ENCODE results near the gene SLCO2A1. TPM values are rescaled to one million over a fixed set of nuclear protein-coding genes. Genes with fewer than 3 reads are reported as not detected.
A peak's percentile ranks its signal among the peaks of the same experiment; 100 is the strongest.

The SLCO2A1 gene
- total RNA-seq, 4 donors from 2014 or later, result 15.0 to 33.0 (median 19.2) TPM

GRCh38 chr3:133881939-133882825, 147.5 kb downstream of the SLCO2A1 start:
- no peaks in the 10 kb centered on the region for H3K27me3 ChIP-seq
- peak overlapping the region in 2 of 4 donors; percentile 58 to 67 for H3K27ac ChIP-seq
- H3K9me3 ChIP-seq, result no peaks in the 10 kb centered on the region
- H3K4me3 ChIP-seq, result no peak overlapping the region
- no peak for TF ChIP-seq CTCF (IDR thresholded peaks at IDR 0.05)
- TF ChIP-seq POLR2A (IDR thresholded peaks at IDR 0.05), result no peak
- peak in 1 of 3 donors; percentile 68 for DNase-seq
- H3K4me1 ChIP-seq, result no peaks in the 10 kb centered on the region
- no peaks in the 10 kb centered on the region for H3K36me3 ChIP-seq

DNA sequence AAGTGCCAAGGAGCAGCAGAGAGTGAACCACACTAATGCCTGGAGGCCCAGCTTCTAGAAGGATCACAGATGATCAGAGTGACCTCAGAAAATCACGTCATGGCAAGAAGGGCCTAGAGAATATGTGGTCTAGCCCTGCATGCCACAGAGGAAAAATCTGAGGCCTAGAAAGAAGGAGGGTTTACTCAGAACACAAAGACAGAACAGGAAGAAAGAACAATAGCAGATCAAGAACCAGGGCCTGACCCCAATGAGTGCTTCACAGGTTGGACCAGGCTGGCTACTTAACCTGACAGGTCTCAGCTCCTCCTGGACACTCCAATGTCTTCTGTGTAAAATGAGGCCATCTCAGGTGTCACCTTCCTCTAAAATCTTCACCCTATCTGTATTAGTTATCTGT, 148.2 kb downstream of the SLCO2A1 start:
- no peaks in the 10 kb centered on the region for H3K4me1 ChIP-seq
- H3K4me3 ChIP-seq, result no peak overlapping the region
- H3K9me3 ChIP-seq, result no peaks in the 10 kb centered on the region
- H3K27ac ChIP-seq, result peak overlapping the region in 2 of 4 donors; percentile 58 to 67
- peak in 1 of 3 donors; percentile 6 for DNase-seq
- no peak for TF ChIP-seq POLR2A (IDR thresholded peaks at IDR 0.05)
- no peak for TF ChIP-seq CTCF (IDR thresholded peaks at IDR 0.05)
- no peaks in the 10 kb centered on the region for H3K27me3 ChIP-seq
- H3K36me3 ChIP-seq, result no peaks in the 10 kb centered on the region

GRCh38 chr3:133880886-133881455, 148.8 kb downstream of the SLCO2A1 start:
- no peaks in the 10 kb centered on the region for H3K9me3 ChIP-seq
- no peak overlapping the region for H3K4me3 ChIP-seq
- no peaks in the 10 kb centered on the region for H3K36me3 ChIP-seq
- TF ChIP-seq POLR2A (IDR thresholded peaks at IDR 0.05) (no peak), CTCF (IDR thresholded peaks at IDR 0.05) (no peak)
- DNase-seq, result peak in 1 of 3 donors; percentile 22
- peak overlapping the region in 1 of 4 donors; percentile 58 for H3K27ac ChIP-seq
- H3K27me3 ChIP-seq, result no peaks in the 10 kb centered on the region
- no peaks in the 10 kb centered on the region for H3K4me1 ChIP-seq

- H3K27ac ChIP-seq, result no peak overlapping the region
- no peaks in the 10 kb centered on the region for H3K4me1 ChIP-seq
- no peaks in the 10 kb centered on the region for H3K27me3 ChIP-seq
- H3K9me3 ChIP-seq, result no peaks in the 10 kb centered on the region
- H3K36me3 ChIP-seq, result no peaks in the 10 kb centered on the region
- TF ChIP-seq POLR2A (IDR thresholded peaks at IDR 0.05) (no peak), CTCF (IDR thresholded peaks at IDR 0.05) (no peak)
- DNase-seq, result peak in 1 of 3 donors; percentile 38
- no peak overlapping the region for H3K4me3 ChIP-seq
These were observed 149.4 kb downstream of the SLCO2A1 start for GRCh38 chr3:133880287-133880686.

DNA sequence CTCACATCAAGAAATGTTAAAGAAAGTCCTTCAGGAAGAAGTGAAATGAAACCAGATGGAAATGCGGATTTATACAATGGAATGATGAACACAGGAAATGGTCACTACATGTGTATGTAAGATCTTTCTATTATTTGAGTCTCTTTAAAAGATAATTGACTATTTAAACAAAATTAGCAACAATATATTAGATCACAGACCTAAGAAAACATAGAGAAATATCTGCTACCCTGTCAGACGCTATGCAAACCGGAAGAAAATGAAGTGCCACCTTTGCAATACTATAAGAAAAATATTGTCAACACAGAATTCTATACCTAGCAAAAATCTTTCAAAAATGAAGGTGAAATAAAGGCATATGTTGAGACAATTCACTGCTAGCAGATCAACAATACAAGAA, 151.2 kb downstream of the SLCO2A1 start:
- no peak for DNase-seq
- Histone ChIP-seq H3K27ac (no peak overlapping the region), H3K36me3 (no peaks in the 10 kb centered on the region), H3K4me1 (no peaks in the 10 kb centered on the region), H3K9me3 (no peaks in the 10 kb centered on the region), H3K4me3 (no peak overlapping the region), H3K27me3 (no peaks in the 10 kb centered on the region)
- TF ChIP-seq CTCF (IDR thresholded peaks at IDR 0.05) (no peak), POLR2A (IDR thresholded peaks at IDR 0.05) (no peak)

Other genes with a start within 250 kb of the SLCO2A1 start
- 10 to 100 TPM in 2 of 4 donors, 1 to 10 TPM in 2; 5.0 to 15.6 (median 10.1) TPM for gene SRPRB, start 224.1 kb downstream of the SLCO2A1 start, total RNA-seq
- 1 to 10 TPM in 1 of 4 donors, under 1 TPM in 3; 0.53 to 1.2 (median 0.81) TPM for gene RAB6B, start 134.0 kb downstream of the SLCO2A1 start, total RNA-seq
- gene RYK, start 220.9 kb upstream of the SLCO2A1 start, total RNA-seq, result 10 to 100 TPM; 24.3 to 71.4 (median 38.2) TPM

Measured in Peyer's patch (tissue), 4 donors.